ENCODE results near the gene RSPH10B.
A peak's percentile ranks its signal among the peaks of the same experiment; 100 is the strongest.
"Not testable (repeated sequence)": the region's sequence is repeated elsewhere in the genome, so short reads cannot be mapped to it uniquely, and the experiment has no call there.

RSPH10B gene

DNA sequence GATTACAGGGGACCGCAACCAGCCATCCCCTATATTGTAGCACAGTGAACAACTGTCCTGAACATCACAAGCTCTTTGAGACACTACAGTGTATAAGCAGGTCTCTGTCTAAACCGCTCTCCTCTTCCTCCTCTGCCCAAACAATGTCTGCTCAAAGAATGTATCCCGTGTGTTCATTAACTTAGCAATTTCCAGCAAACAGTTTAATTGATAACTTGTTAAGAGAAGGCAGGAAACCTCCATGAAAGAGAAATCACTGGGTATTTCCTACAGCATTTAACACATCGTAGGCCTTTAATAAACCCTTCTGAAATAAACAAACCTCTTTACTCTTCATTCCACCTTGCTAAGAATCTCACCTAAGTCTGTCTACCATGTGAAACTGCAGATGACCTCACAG is 36.9 kb upstream of the RSPH10B start:
- TF ChIP-seq, protein P1, sequence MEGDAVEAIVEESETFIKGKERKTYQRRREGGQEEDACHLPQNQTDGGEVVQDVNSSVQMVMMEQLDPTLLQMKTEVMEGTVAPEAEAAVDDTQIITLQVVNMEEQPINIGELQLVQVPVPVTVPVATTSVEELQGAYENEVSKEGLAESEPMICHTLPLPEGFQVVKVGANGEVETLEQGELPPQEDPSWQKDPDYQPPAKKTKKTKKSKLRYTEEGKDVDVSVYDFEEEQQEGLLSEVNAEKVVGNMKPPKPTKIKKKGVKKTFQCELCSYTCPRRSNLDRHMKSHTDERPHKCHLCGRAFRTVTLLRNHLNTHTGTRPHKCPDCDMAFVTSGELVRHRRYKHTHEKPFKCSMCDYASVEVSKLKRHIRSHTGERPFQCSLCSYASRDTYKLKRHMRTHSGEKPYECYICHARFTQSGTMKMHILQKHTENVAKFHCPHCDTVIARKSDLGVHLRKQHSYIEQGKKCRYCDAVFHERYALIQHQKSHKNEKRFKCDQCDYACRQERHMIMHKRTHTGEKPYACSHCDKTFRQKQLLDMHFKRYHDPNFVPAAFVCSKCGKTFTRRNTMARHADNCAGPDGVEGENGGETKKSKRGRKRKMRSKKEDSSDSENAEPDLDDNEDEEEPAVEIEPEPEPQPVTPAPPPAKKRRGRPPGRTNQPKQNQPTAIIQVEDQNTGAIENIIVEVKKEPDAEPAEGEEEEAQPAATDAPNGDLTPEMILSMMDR (IDR thresholded peaks at IDR 0.05; ENCODE audit: borderline replicate concordance, insufficient read depth, low read depth, low read length), result no peak
- H3K4me3 ChIP-seq (ENCODE audit: low read depth, low read length), result no peak overlapping the region

DNA sequence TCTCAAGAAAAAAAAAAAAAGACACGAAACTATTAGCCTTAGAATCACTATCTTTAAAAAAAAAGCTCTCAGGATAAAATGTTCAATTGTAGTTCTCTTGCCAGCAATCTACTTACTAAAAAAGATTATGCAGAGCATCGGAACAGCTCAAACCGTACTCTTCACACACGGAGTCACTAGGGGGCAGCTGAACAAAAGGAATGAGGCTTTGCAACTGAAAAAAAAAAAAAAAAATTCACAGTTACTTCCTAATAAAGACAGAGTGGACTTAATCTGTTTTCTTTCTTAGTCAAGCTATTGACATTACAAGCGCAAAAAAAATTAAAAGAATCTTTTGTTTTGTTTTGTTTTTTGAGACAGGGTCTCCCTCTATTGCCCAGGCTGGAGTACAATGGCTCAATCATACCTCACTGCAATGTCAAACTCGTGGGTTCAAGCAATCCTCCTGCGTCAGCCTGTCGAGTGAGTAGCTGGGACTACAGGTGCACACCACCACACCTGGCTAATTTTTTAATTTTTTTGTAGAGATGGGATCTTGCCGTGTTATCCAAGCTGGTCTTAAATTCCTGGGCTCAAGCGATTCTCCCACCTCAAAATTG is 26.8 kb upstream of the RSPH10B start:
- TF ChIP-seq, protein P1 (IDR thresholded peaks at IDR 0.05; ENCODE audit: borderline replicate concordance, insufficient read depth, low read depth, low read length), result peak; percentile 43; the same call in 1 of the 2 replicates
- H3K4me3 ChIP-seq (ENCODE audit: low read depth, low read length), result no peak overlapping the region

DNA sequence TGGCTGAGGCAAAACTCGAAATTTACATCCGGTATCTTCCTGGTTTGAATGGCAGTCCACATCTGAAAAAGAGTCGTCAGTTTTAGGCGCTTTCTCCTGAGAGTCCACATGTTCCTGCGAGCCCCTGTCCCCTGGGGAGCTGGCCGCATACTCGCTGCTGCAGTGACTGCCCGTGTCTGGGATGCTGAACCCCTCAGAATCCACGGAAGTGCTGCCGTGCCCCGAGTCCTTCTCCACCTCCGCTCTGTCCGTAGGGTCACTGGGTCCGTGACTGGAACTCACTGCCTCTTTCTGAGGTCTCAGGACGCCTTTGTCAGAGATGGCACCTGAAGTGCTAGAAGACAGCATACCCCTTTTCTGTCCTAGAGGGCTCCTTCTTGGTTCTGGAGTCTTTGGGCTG is 16.6 kb upstream of the RSPH10B start:
- H3K4me3 ChIP-seq (ENCODE audit: low read depth, low read length), result not testable (repeated sequence)

DNA sequence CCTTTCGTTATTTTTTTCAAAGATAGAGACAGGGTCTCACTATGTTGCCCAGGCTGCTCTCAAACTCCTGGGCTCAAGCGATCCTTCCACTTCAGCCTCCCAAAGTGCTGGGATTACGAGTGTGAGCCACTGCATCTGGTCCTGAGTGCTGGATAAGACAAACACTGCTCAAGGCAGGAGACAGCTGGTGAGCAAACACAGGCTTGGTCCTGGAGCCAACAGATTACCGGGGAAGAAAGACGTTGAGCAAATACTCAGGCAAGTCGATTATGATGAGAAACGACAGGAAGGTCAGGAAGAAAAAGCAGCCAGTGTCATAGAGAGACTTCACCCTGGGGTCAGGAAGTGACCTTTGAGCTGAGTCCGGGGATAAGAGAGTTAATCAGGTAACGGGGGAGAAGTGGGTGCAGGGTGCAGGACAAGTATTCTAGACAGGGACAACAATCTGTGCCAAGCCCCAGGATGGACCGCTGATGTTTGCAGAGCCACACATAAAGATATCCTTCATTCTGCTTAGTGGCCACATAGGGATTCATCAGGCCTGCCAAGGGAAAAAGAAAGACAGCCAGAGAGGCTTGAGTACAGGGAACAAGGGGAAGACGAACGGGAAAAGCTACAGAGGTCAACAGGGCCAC is 9.3 kb upstream of the RSPH10B start:
- H3K4me3 ChIP-seq (ENCODE audit: low read depth, low read length), result not testable (repeated sequence)

DNA sequence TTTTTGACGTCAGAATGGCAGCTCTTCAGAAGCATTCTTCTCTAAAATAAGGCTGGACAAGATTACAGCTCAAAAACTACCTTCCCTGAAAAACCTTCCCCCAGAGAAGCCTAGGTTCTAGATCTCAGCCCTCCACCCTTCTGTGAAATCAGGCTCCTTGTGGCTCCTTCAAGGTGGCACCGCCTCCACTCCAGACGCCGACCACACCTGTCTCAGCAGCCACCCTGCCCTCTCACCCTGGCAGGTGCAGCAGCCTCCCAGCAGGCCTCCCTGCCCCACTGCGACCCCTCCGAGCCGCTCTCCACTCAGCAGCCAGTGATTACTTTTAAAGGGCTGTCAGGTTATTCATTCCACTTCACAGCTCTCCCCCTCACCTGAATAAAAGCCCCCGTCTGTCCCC is 3.1 kb upstream of the RSPH10B start:
- H3K4me3 ChIP-seq (ENCODE audit: low read depth, low read length), result not testable (repeated sequence)

DNA sequence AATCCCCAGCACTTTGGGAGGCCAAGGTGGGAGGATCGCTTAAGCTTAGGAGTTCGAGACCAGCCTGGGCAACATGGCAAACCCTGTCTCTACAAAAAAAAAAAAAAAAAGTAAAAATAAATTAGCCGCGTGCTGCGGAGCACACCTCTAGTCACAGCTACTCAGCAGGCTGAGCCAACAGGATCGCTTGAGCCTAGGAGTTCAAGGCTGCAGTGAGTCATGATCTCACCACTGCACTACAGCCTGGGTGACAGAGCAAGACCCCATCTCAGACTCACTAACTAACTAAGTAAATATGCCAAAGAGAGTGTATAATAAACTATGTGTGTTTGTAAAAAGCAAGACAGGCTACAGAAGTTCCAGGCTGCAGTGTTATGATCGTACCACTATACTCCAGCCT is 6.7 kb downstream of the RSPH10B start:
- not testable (repeated sequence) for H3K4me3 ChIP-seq (ENCODE audit: low read depth, low read length)

DNA sequence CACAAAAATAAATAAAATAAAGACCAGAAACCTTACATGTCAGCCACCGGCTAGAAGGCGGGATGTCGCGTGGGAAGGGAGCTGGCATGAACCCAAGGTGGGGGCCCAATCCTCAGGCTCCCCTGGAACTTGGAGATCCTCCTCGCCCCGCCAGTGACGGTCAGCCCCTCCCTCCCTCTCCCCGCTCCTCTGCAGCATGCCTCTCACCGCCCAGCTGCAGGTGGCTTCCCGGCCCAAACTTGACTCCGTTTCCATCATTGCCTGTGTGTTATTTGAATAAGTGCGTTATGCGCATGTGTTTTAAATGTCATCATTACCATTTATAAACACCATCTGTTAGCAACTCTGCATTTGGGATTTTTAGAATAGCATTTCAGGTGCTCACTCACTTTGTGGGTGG is 7.3 kb downstream of the RSPH10B start:
- H3K4me3 ChIP-seq (ENCODE audit: low read depth, low read length), result not testable (repeated sequence)

DNA sequence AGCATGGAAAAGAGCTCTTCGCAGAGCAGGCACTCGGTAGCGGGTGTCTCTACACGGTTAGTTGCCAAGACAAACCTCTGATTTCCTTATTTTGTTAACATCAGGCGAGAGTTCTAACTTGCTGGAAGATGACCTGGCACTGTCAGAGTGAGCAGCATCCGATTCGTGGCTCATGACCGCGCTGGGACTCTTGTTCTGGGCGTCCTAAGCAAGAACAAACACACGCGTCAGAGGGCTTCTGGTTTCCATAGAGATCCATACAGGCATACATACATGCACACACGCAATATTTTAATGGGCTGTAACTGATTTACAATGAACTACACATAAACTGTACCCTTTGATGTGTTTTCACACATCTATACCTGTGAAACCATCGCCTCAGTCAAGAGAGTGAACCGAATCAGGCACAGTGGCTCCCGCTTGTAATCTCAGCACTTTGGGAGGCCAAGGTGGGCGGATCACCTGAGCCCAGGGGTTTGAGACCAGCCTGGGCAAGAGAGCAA is 35.5 kb downstream of the RSPH10B start:
- not testable (repeated sequence) for H3K4me3 ChIP-seq (ENCODE audit: low read depth, low read length)

DNA sequence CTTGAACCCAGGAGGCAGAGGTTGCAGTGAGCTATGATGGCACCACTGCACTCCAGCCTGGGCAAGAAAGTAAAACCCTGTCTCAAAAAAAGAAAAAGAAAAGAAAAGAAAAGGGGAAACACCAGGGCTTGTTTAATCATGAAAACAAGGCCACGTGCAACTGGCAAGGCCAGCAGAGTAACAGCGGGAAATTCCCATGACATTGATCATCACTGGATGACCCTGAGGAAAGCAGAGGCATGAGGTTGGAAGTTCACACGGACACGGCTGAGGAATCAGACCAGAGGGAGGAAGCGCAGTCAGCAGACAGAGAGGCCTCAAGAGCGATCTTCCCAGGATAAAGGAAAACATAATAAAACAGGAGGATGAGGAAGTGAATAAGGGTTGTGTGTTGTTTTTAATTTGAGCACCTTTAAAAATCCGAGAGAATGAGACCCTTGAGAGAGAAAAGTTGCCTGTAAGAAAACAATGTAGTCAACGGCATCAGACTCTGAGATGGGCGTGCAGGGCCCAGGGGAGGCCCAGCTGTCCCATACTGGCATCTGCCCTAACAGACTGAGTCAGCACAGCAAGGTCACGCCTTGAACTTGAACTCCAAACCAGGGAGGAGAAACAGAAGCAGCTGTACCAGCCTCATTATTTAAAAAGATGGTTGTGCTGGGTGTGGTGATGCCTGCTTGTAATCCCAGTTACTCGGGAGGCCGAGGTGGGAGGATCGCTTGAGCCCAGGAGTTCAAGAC is 38.4 kb downstream of the RSPH10B start:
- not testable (repeated sequence) for H3K4me3 ChIP-seq (ENCODE audit: low read depth, low read length)

DNA sequence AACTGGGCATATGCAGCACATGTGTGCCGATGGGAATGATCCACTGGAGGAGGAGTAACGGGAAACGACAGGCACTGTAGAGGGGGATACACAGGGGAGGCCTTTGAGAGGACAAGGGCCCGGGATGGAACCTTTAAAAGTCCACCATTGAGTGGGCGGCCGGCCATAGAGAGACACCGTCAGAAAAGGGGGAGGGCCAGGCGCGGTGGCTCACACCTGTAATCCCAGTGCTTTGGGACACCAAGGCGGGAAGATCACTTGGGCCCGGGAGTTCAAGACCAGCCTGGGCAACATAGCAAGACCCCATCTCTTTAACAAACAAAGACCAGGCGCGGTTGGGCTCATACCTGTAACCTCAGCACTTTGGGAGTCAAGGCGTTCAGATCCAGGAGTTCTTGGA is 39.2 kb downstream of the RSPH10B start:
- H3K4me3 ChIP-seq (ENCODE audit: low read depth, low read length), result not testable (repeated sequence)

DNA sequence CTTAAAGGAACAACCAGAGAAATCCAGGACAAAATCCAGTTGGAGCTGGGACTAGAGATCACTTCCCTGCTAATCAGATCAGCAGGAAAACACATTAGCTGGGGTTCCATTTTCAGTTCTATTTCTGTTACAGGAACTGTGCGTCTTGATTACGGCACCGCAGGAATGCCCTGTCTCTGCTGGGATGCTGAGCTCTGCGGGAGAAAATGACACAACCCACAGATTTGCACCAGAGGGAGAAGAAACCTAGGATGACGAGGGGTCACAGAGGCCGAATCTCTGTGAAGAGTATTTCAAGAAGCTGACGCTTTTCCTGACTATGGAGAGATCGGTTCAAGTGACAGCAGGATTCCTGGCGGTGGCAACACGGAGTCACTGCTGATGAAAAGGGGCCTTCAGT is 40.2 kb downstream of the RSPH10B start:
- not testable (repeated sequence) for H3K4me3 ChIP-seq (ENCODE audit: low read depth, low read length)

DNA sequence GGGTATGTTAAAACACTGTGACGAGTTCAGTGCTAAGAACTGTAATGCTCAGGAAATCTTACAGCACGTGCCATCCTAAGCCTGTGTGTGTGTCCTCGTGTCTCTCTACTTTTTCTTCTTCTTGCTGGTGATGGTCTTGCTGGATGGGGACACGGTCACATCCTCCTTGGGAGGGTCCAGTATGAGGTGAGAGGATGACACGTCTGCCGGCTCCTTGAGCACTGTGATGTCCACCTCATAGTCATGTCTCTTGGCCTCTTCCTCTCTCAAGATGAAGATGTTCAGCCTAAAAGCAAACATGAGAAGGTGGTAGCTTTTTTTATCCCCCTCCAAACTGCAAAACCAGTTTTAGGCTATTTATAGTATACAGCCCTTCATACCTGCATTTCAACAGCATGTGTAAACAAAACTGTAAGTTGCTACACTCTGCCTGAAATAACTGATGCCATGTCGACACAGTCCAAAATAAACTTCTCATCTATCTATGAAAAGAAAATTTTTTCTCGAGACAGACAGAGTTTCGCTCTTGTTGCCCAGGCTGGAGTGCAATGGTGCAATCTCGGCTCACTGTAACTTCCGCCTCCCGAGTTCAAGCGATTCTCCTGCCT is 44.1 kb downstream of the RSPH10B start:
- not testable (repeated sequence) for H3K4me3 ChIP-seq (ENCODE audit: low read depth, low read length)

DNA sequence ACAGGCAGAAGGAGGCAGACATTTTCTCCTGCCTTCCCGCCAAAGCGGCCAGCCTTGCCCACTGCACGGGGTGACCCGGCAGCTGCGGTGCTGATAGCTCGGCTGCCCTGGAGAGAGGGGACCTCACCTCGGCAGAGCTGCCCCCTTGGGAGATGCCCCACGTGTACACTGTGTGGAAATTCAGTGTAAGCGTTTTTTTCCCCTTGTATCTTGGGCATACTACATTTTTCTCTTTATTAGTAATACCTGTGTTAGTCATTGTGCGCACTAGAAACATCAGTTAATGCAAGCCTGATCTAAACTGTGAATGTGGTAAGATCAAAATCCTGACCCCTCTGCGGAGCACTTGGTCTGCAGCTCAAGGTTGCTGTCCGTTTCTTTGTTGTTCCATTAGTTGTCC is 45.9 kb downstream of the RSPH10B start:
- H3K4me3 ChIP-seq (ENCODE audit: low read depth, low read length), result not testable (repeated sequence)

DNA sequence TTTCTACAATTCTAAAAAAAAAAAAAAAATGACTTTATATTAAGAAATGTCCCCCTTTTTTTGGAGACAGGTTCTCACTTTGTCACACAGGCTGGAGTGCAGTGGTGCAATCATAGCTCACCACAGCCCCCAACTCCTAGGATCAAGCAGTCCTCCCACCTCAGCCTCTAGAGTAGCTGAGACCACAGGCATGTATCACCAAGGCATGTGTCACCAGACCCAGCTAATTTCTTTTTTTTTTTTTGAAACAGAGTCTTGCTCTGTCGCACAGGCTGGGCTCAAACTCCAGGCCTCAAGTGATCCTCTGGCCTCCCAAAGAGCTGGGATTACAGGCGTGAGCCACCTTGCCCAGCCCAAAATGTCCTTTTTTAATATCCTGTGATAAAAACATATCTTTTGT is 46.3 kb downstream of the RSPH10B start:
- H3K4me3 ChIP-seq (ENCODE audit: low read depth, low read length), result not testable (repeated sequence)

DNA sequence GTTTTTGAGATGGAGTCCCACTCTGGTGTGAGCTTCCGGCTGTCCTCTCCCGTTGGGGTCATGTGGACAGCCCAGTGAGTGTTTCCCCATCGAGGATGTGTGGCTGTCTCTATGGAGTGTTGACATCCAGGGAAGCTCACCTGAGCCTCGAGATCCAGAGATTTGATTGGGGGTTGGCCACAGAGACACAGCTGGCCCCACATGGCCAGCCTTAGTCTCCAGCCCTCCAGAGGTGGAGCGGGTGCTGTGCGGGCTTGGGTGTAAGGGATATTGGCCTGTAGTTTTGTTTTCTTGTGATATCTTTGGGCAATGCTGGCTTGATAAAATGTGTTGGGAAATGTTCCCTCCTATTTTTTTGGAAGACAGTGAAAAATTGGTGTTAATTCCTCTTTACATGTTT is 54.0 kb downstream of the RSPH10B start:
- H3K4me3 ChIP-seq (ENCODE audit: low read depth, low read length), result not testable (repeated sequence)

DNA sequence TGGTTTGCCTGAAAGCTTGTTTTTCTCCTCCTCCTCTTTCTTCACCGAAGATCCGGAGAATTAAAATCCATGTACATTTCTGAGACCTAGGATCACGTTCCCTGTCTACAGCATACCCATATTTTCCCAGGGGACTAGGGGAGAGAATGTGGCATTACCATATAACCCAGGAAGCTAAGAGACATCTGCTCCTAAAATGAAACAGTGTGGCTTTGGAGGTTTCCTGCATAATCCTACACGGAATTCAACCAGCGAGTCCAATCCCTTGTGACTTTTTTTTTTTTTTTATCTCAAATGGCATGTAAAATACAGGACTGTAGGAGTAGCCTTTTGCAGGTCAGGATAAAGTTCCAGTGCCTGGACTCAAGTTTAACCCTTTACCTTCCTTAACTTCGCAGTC is 61.7 kb downstream of the RSPH10B start:
- H3K4me3 ChIP-seq (ENCODE audit: low read depth, low read length), result not testable (repeated sequence)

DNA sequence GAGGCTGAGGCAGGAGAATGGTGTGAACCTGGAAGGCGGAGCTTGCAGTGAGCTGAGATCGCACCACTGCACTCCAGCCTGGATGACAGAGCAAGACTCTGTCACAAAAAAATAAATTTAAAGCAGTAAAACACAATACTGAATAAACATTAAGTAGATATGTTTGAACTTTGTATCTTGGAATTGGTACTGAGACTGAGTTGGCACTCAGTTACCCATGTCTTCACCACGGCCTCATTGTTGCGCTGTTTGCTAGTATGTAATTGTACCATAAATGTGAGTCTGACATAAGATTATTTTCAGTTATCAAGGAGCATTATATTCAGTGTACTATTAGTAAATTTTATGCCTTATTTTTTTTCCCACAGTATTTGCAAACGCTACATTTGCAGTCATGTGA is 65.8 kb downstream of the RSPH10B start:
- H3K4me3 ChIP-seq (ENCODE audit: low read depth, low read length), result not testable (repeated sequence)

DNA sequence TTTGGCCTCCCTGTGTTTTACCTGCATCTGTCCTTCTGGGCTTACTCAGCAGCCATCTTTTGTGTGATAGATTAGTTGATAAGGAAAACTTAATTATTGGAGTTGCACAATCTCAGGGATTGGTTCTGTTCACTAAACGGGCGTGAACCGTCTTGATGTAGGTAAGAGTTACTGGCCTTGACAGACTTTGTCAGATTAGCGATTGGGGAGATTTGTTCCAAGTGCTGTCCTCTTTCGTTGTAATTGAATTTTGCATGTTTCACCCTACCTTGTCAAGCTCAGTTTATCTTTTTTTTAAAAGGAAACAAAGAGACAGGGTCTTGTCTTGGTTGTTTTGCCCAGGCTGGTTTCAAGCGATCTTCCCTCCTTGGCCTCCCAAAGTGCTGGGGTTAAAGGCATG is 67.5 kb downstream of the RSPH10B start:
- H3K4me3 ChIP-seq (ENCODE audit: low read depth, low read length), result not testable (repeated sequence)

All from GM12875 (cell line).